ENCODE measurements around the gene ANKRD55. TPM values are rescaled to one million over a fixed set of nuclear protein-coding genes. Genes with fewer than 3 reads are reported as not detected.

The ANKRD55 gene
- total and polyA plus RNA-seq, 4 donors, result 0.37 to 1.9 (median 1.4) TPM

DNA sequence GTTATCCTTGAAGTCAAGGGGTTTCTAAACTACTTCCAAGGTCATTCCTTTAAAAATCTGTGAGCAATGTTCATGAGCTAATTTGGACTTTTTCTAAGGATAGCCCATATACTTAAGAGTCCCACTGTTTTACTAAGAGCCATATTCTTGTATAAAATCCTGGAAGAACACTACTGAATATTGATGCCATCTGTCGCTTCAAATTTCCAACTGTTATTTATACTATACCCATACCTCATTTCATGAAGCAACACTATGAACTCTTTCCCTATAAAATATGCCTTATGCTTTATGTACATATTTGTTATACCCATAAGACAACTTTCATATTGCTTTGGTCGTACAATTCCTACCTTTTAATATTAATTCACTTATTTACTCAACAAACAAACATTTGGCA is 12.4 kb upstream of the ANKRD55 start:
- peaks cover 0 to 9% (median 0%) of the 10 kb centered on the region in 4 donors for H3K9me3 ChIP-seq (ENCODE audit: control insufficient read depth in 4 of 4, low read length in 3 of 4)
- no peak overlapping the region for H3K9ac ChIP-seq (ENCODE audit: low read depth in 1 of 2, low read length in 2 of 2)
- no peak overlapping the region for H3K27ac ChIP-seq (ENCODE audit: low read depth in 1 of 2, low read length in 2 of 2)
- no peaks in the 10 kb centered on the region for H3K27me3 ChIP-seq (ENCODE audit: control insufficient read depth in 4 of 4, insufficient read depth in 4 of 4, low read length in 3 of 4)
- WGBS, result 90% methylated on average over 2 of the region's 2 CpGs
- DNase-seq (ENCODE audit: low spot score), result no peak
- H3K4me1 ChIP-seq (ENCODE audit: control insufficient read depth in 4 of 4, insufficient read depth in 4 of 4, low read length in 3 of 4), result no peaks in the 10 kb centered on the region
- H3K4me3 ChIP-seq (ENCODE audit: low read depth in 1 of 3, low read length in 3 of 3), result no peak overlapping the region
- no peaks in the 10 kb centered on the region for H3K36me3 ChIP-seq (ENCODE audit: control insufficient read depth in 4 of 4, insufficient read depth in 3 of 4, low read depth in 1 of 4, low read length in 3 of 4)
- no peak for TF ChIP-seq HNF4A (conservative IDR thresholded peaks at IDR 0.05)
- TF ChIP-seq TAF1 (conservative IDR thresholded peaks at IDR 0.05), result no peak
- TF ChIP-seq JUND (IDR thresholded peaks at IDR 0.05), result no peak
- TF ChIP-seq, protein P1, sequence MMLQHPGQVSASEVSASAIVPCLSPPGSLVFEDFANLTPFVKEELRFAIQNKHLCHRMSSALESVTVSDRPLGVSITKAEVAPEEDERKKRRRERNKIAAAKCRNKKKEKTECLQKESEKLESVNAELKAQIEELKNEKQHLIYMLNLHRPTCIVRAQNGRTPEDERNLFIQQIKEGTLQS (IDR thresholded peaks at IDR 0.05), result no peak
- TF ChIP-seq, protein P2, sequence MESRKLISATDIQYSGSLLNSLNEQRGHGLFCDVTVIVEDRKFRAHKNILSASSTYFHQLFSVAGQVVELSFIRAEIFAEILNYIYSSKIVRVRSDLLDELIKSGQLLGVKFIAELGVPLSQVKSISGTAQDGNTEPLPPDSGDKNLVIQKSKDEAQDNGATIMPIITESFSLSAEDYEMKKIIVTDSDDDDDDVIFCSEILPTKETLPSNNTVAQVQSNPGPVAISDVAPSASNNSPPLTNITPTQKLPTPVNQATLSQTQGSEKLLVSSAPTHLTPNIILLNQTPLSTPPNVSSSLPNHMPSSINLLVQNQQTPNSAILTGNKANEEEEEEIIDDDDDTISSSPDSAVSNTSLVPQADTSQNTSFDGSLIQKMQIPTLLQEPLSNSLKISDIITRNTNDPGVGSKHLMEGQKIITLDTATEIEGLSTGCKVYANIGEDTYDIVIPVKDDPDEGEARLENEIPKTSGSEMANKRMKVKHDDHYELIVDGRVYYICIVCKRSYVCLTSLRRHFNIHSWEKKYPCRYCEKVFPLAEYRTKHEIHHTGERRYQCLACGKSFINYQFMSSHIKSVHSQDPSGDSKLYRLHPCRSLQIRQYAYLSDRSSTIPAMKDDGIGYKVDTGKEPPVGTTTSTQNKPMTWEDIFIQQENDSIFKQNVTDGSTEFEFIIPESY (IDR thresholded peaks at IDR 0.05), result no peak
- TF ChIP-seq GABPA (IDR thresholded peaks at IDR 0.05 in 1 of 2, conservative IDR thresholded peaks at IDR 0.05 in 1 of 2), result no peak
- TF ChIP-seq, protein P3, sequence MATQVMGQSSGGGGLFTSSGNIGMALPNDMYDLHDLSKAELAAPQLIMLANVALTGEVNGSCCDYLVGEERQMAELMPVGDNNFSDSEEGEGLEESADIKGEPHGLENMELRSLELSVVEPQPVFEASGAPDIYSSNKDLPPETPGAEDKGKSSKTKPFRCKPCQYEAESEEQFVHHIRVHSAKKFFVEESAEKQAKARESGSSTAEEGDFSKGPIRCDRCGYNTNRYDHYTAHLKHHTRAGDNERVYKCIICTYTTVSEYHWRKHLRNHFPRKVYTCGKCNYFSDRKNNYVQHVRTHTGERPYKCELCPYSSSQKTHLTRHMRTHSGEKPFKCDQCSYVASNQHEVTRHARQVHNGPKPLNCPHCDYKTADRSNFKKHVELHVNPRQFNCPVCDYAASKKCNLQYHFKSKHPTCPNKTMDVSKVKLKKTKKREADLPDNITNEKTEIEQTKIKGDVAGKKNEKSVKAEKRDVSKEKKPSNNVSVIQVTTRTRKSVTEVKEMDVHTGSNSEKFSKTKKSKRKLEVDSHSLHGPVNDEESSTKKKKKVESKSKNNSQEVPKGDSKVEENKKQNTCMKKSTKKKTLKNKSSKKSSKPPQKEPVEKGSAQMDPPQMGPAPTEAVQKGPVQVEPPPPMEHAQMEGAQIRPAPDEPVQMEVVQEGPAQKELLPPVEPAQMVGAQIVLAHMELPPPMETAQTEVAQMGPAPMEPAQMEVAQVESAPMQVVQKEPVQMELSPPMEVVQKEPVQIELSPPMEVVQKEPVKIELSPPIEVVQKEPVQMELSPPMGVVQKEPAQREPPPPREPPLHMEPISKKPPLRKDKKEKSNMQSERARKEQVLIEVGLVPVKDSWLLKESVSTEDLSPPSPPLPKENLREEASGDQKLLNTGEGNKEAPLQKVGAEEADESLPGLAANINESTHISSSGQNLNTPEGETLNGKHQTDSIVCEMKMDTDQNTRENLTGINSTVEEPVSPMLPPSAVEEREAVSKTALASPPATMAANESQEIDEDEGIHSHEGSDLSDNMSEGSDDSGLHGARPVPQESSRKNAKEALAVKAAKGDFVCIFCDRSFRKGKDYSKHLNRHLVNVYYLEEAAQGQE (IDR thresholded peaks at IDR 0.05), result no peak
- TF ChIP-seq, protein P4, sequence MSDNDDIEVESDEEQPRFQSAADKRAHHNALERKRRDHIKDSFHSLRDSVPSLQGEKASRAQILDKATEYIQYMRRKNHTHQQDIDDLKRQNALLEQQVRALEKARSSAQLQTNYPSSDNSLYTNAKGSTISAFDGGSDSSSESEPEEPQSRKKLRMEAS (IDR thresholded peaks at IDR 0.05), result no peak
- TF ChIP-seq FOXA1 (IDR thresholded peaks at IDR 0.05), result no peak
- no peak for TF ChIP-seq HNF4G (IDR thresholded peaks at IDR 0.05)
- no peak for TF ChIP-seq EGR1 (IDR thresholded peaks at IDR 0.05; ENCODE audit: low read depth in 2 of 2)

DNA sequence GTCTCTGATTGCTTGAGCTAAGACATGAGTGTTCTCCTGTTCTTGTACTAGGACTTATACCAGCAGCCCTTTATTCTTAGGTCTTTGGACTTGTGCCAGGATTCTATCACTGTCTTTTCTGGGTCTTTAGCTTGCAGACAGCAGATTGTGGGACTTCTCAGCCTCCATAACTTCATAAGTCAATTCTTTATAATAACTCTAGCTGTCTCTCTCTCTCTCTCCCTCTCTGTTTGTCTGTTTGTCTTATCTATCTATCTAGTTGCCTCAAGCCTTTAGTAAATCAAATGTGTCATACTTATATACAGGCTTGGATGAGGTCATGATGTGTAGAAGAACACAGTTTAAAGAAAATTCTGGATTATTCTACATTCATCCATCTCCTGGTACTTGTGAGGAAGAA is 11.5 kb upstream of the ANKRD55 start:
- peaks cover 0 to 9% (median 0%) of the 10 kb centered on the region in 4 donors for H3K9me3 ChIP-seq (ENCODE audit: control insufficient read depth in 4 of 4, low read length in 3 of 4)
- H3K27me3 ChIP-seq (ENCODE audit: control insufficient read depth in 4 of 4, insufficient read depth in 4 of 4, low read length in 3 of 4), result no peaks in the 10 kb centered on the region
- no peak overlapping the region for H3K27ac ChIP-seq (ENCODE audit: low read depth in 1 of 2, low read length in 2 of 2)
- DNase-seq (ENCODE audit: low spot score), result no peak
- no peaks in the 10 kb centered on the region for H3K4me1 ChIP-seq (ENCODE audit: control insufficient read depth in 4 of 4, insufficient read depth in 4 of 4, low read length in 3 of 4)
- H3K36me3 ChIP-seq (ENCODE audit: control insufficient read depth in 4 of 4, insufficient read depth in 3 of 4, low read depth in 1 of 4, low read length in 3 of 4), result no peaks in the 10 kb centered on the region
- no peak overlapping the region for H3K4me3 ChIP-seq (ENCODE audit: low read depth in 1 of 3, low read length in 3 of 3)
- no peak overlapping the region for H3K9ac ChIP-seq (ENCODE audit: low read depth in 1 of 2, low read length in 2 of 2)
- TF ChIP-seq YY1 (IDR thresholded peaks at IDR 0.05) (no peak), EGR1 (IDR thresholded peaks at IDR 0.05; ENCODE audit: low read depth in 2 of 2) (no peak), SP1 (IDR thresholded peaks at IDR 0.05) (no peak), FOXA1 (IDR thresholded peaks at IDR 0.05) (no peak), HNF4A (conservative IDR thresholded peaks at IDR 0.05) (no peak), GABPA (IDR thresholded peaks at IDR 0.05 in 1 of 2, conservative IDR thresholded peaks at IDR 0.05 in 1 of 2) (no peak), TAF1 (conservative IDR thresholded peaks at IDR 0.05) (no peak), FOXA2 (IDR thresholded peaks at IDR 0.05) (no peak), NR2F2 (IDR thresholded peaks at IDR 0.05) (no peak), JUND (IDR thresholded peaks at IDR 0.05) (no peak), HNF4G (IDR thresholded peaks at IDR 0.05) (no peak)
- TF ChIP-seq, protein P5, sequence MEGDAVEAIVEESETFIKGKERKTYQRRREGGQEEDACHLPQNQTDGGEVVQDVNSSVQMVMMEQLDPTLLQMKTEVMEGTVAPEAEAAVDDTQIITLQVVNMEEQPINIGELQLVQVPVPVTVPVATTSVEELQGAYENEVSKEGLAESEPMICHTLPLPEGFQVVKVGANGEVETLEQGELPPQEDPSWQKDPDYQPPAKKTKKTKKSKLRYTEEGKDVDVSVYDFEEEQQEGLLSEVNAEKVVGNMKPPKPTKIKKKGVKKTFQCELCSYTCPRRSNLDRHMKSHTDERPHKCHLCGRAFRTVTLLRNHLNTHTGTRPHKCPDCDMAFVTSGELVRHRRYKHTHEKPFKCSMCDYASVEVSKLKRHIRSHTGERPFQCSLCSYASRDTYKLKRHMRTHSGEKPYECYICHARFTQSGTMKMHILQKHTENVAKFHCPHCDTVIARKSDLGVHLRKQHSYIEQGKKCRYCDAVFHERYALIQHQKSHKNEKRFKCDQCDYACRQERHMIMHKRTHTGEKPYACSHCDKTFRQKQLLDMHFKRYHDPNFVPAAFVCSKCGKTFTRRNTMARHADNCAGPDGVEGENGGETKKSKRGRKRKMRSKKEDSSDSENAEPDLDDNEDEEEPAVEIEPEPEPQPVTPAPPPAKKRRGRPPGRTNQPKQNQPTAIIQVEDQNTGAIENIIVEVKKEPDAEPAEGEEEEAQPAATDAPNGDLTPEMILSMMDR (IDR thresholded peaks at IDR 0.05; ENCODE audit: low read depth, low read length, missing input control), result no peak
- TF ChIP-seq, protein P4 (IDR thresholded peaks at IDR 0.05), result no peak
- TF ChIP-seq, protein P3 (IDR thresholded peaks at IDR 0.05), result no peak
- TF ChIP-seq, protein P2 (IDR thresholded peaks at IDR 0.05), result no peak
- TF ChIP-seq, protein P1 (IDR thresholded peaks at IDR 0.05), result no peak
